ENCODE results near the gene DUOXA1. TPM values are rescaled to one million over a fixed set of nuclear protein-coding genes. Genes with fewer than 3 reads are reported as not detected.
"Not testable (repeated sequence)": the region's sequence is repeated elsewhere in the genome, so short reads cannot be mapped to it uniquely, and the experiment has no call there.

DUOXA1 gene
- total and polyA plus RNA-seq, 2 donors (not counting 1 experiment from before 2014, with no cell fraction given) = not detected

- H3K4me1 ChIP-seq (ENCODE audit: control insufficient read depth, extremely low read depth, insufficient read depth, low read length) = no peaks in the 10 kb centered on the region
- H3K79me2 ChIP-seq (ENCODE audit: control insufficient read depth, insufficient read depth, low read length) = no peaks in the 10 kb centered on the region
- H3K27me3 ChIP-seq (ENCODE audit: control insufficient read depth, insufficient read depth, low read length) = peaks cover 36% of the 10 kb centered on the region
- no peak overlapping the region for H3K4me3 ChIP-seq (replicated peaks in 1 of 4; ENCODE audit: control extremely low read depth in 1 of 4, insufficient read depth in 1 of 4, low read depth in 3 of 4, low read length in 4 of 4)
- no peaks in the 10 kb centered on the region for H4K20me1 ChIP-seq (ENCODE audit: control insufficient read depth, extremely low read depth, insufficient read depth, low read length)
- peak in 1 of 2 donors; percentile 13 for TF ChIP-seq CTCF (conservative IDR thresholded peaks at IDR 0.05 in 1 of 2, IDR thresholded peaks at IDR 0.05 in 1 of 2; ENCODE audit: low read depth in 1 of 2, low read length in 2 of 2)
- no peak for TF ChIP-seq EZH2 (IDR thresholded peaks at IDR 0.05; ENCODE audit: low read length, missing control alignments)
- no peak overlapping the region for H2AFZ ChIP-seq (ENCODE audit: low read length)
- H3K9me3 ChIP-seq (ENCODE audit: control insufficient read depth, insufficient read depth, low read depth, low read length) = no peaks in the 10 kb centered on the region
- no peak overlapping the region for H3K4me2 ChIP-seq (ENCODE audit: extremely low read depth, insufficient read depth, low read length)
- no peak overlapping the region for H3K27ac ChIP-seq (ENCODE audit: insufficient read depth, low read length)
- H3K9ac ChIP-seq (ENCODE audit: insufficient read depth, low read length) = no peak overlapping the region
- no peak for DNase-seq (ENCODE audit: low read depth in 2 of 2)
- no peaks in the 10 kb centered on the region for H3K36me3 ChIP-seq (ENCODE audit: control insufficient read depth, insufficient read depth, low read length)
Measured at GRCh38 chr15:45136378-45136764, 6.7 kb upstream of the DUOXA1 start.

GRCh38 chr15:45135705-45136377 is 6.2 kb upstream of the DUOXA1 start:
- DNase-seq (ENCODE audit: low read depth in 2 of 2); H3K4me1 ChIP-seq (ENCODE audit: control insufficient read depth, extremely low read depth, insufficient read depth, low read length); H3K79me2 ChIP-seq (ENCODE audit: control insufficient read depth, insufficient read depth, low read length); H4K20me1 ChIP-seq (ENCODE audit: control insufficient read depth, extremely low read depth, insufficient read depth, low read length); H3K9me3 ChIP-seq (ENCODE audit: control insufficient read depth, insufficient read depth, low read depth, low read length); H3K4me3 ChIP-seq (replicated peaks in 1 of 4; ENCODE audit: control extremely low read depth in 1 of 4, insufficient read depth in 1 of 4, low read depth in 3 of 4, low read length in 4 of 4); H3K9ac ChIP-seq (ENCODE audit: insufficient read depth, low read length); H3K27ac ChIP-seq (ENCODE audit: insufficient read depth, low read length); H3K36me3 ChIP-seq (ENCODE audit: control insufficient read depth, insufficient read depth, low read length); H3K4me2 ChIP-seq (ENCODE audit: extremely low read depth, insufficient read depth, low read length); H2AFZ ChIP-seq (ENCODE audit: low read length): not testable (repeated sequence)
- peaks cover 41% of the 10 kb centered on the region for H3K27me3 ChIP-seq (ENCODE audit: control insufficient read depth, insufficient read depth, low read length)
- TF ChIP-seq EZH2 (IDR thresholded peaks at IDR 0.05; ENCODE audit: low read length, missing control alignments) = peak; percentile 32

GRCh38 chr15:45134682-45135604 is 5.3 kb upstream of the DUOXA1 start:
- Histone ChIP-seq H2AFZ (ENCODE audit: low read length) (no peak overlapping the region), H3K36me3 (ENCODE audit: control insufficient read depth, insufficient read depth, low read length) (no peaks in the 10 kb centered on the region), H3K4me2 (ENCODE audit: extremely low read depth, insufficient read depth, low read length) (no peak overlapping the region), H3K4me3 (replicated peaks in 1 of 4; ENCODE audit: control extremely low read depth in 1 of 4, insufficient read depth in 1 of 4, low read depth in 3 of 4, low read length in 4 of 4) (no peak overlapping the region), H3K79me2 (ENCODE audit: control insufficient read depth, insufficient read depth, low read length) (no peaks in the 10 kb centered on the region), H3K9ac (ENCODE audit: insufficient read depth, low read length) (no peak overlapping the region), H3K9me3 (ENCODE audit: control insufficient read depth, insufficient read depth, low read depth, low read length) (no peaks in the 10 kb centered on the region), H3K4me1 (ENCODE audit: control insufficient read depth, extremely low read depth, insufficient read depth, low read length) (no peaks in the 10 kb centered on the region), H4K20me1 (ENCODE audit: control insufficient read depth, extremely low read depth, insufficient read depth, low read length) (no peaks in the 10 kb centered on the region), H3K27me3 (ENCODE audit: control insufficient read depth, insufficient read depth, low read length) (peaks cover 50% of the 10 kb centered on the region), H3K27ac (ENCODE audit: insufficient read depth, low read length) (no peak overlapping the region)
- TF ChIP-seq CTCF (conservative IDR thresholded peaks at IDR 0.05 in 1 of 2, IDR thresholded peaks at IDR 0.05 in 1 of 2; ENCODE audit: low read depth in 1 of 2, low read length in 2 of 2) = no peak
- peak; percentile 94 for TF ChIP-seq EZH2 (IDR thresholded peaks at IDR 0.05; ENCODE audit: low read length, missing control alignments)
- DNase-seq (ENCODE audit: low read depth in 2 of 2) = no peak
